ENCODE results near the gene OR6C65.
"Not testable (repeated sequence)": the region's sequence is repeated elsewhere in the genome, so short reads cannot be mapped to it uniquely, and the experiment has no call there.

Gene OR6C65

GRCh38 chr12:55400229-55400628, at the start of gene OR6C65:
OR6C65 (plus strand) TSS chr12:55400529; CDS start chr12:55400529, 0 bp downstream.
- no peak for DNase-seq

- not testable (repeated sequence) for DNase-seq
These were observed 45.0 kb upstream of the OR6C65 start for GRCh38 chr12:55355338-55355737.

- DNase-seq: no peak
These were observed 37.7 kb upstream of the OR6C65 start, which contains the start of gene OR6C75 for GRCh38 chr12:55362675-55363074. OR6C75 (plus strand) TSS chr12:55362975; CDS start chr12:55365111, 2,136 bp downstream.

- no peak for DNase-seq
These were observed 35.2 kb upstream of the OR6C65 start for GRCh38 chr12:55365086-55365485.

- DNase-seq: no peak
These were observed 27.8 kb upstream of the OR6C65 start for GRCh38 chr12:55372521-55372920.

GRCh38 chr12:55385891-55386290, 14.4 kb upstream of the OR6C65 start:
- DNase-seq: no peak

GRCh38 chr12:55392032-55392795, 8.1 kb upstream of the OR6C65 start:
- no peak for DNase-seq

- DNase-seq: no peak
These were observed 4.0 kb upstream of the OR6C65 start for GRCh38 chr12:55396326-55396725.

- DNase-seq: no peak
These were observed 7.5 kb downstream of the OR6C65 start for GRCh38 chr12:55407866-55408265.

- not testable (repeated sequence) for DNase-seq
These were observed 8.8 kb downstream of the OR6C65 start for GRCh38 chr12:55409133-55409532.

GRCh38 chr12:55412138-55412537, 11.8 kb downstream of the OR6C65 start:
- DNase-seq: not testable (repeated sequence)

- not testable (repeated sequence) for DNase-seq
These were observed 13.4 kb downstream of the OR6C65 start for GRCh38 chr12:55413498-55414388.

- DNase-seq: not testable (repeated sequence)
These were observed 14.1 kb downstream of the OR6C65 start for GRCh38 chr12:55414396-55414823.

GRCh38 chr12:55414889-55415288, 14.6 kb downstream of the OR6C65 start:
- not testable (repeated sequence) for DNase-seq

GRCh38 chr12:55416961-55417360, 16.6 kb downstream of the OR6C65 start:
- DNase-seq: no peak

- no peak for DNase-seq
These were observed 20.1 kb downstream of the OR6C65 start for GRCh38 chr12:55420307-55420962.

- no peak for DNase-seq
These were observed 25.6 kb downstream of the OR6C65 start, which contains the start of gene OR6C76 for GRCh38 chr12:55425954-55426353. OR6C76 (plus strand) TSS chr12:55426254; CDS start chr12:55426254, 0 bp downstream.

GRCh38 chr12:55428331-55429243, 28.3 kb downstream of the OR6C65 start:
- DNase-seq: no peak

- not testable (repeated sequence) for DNase-seq
These were observed 40.9 kb downstream of the OR6C65 start for GRCh38 chr12:55441233-55441632.

- no peak for DNase-seq
These were observed 43.4 kb downstream of the OR6C65 start, which contains the start of gene OR6C2 for GRCh38 chr12:55443776-55444175. OR6C2 (plus strand) TSS chr12:55444076; CDS start chr12:55452214, 8,138 bp downstream.

GRCh38 chr12:55445357-55445756, 45.0 kb downstream of the OR6C65 start:
- no peak for DNase-seq

- DNase-seq: no peak
These were observed 46.0 kb downstream of the OR6C65 start for GRCh38 chr12:55446326-55446725.

All from DMS 273 treated with DMSO at 0.1 percent for 48 hours (cell line).